GM23338 (cell line): ENCODE results near the gene DDX20.

ENCODE experiments used
- CREB1 ChIP-seq: fragments of 250-450 bp; sonication (Bioruptor Pico); IDR thresholded peaks from 2 replicates; pipeline ENCODE4 v1.5.0; 2020; ENCODE audit warnings: low read depth, mild to moderate bottlenecking, moderate library complexity
- ETS1 ChIP-seq: IDR thresholded peaks from 2 replicates; pipeline ENCODE4 v1.6.1; 2016; ENCODE audit warnings: antibody characterized with exemption
- EZH2 ChIP-seq: fragments of 200-600 bp; sonication (generic); IDR thresholded peaks from one replicate; pipeline ENCODE4 v1.8.0; 2017; ENCODE audit warnings: antibody characterized with exemption, mild to moderate bottlenecking, low read depth; ENCODE audit not compliant: unreplicated experiment
- EZH2phosphoT487 ChIP-seq: fragments of 200-600 bp; sonication (generic); IDR thresholded peaks from one replicate; pipeline ENCODE4 v1.8.1; 2018; ENCODE audit warnings: antibody characterized with exemption; ENCODE audit not compliant: unreplicated experiment
- JUNB ChIP-seq: IDR thresholded peaks from one replicate; pipeline ENCODE4 v1.6.1; 2016; ENCODE audit warnings: antibody characterized with exemption; ENCODE audit not compliant: unreplicated experiment
- POLR2AphosphoS5 ChIP-seq: IDR thresholded peaks from 2 replicates; pipeline ENCODE4 v1.6.1; 2016; ENCODE audit warnings: antibody characterized with exemption, low read depth
- STAT1 ChIP-seq: IDR thresholded peaks from one replicate; pipeline ENCODE4 v1.6.1; 2016; ENCODE audit warnings: antibody characterized with exemption; ENCODE audit not compliant: unreplicated experiment
- TF ChIP-seq, protein P1 (sequence below), 2 experiments: fragments of 200-600 bp in 1 of 2; sonication (generic) in 1 of 2; conservative IDR thresholded peaks; 2 replicates each; pipeline versions ENCODE4 v1.5.1 to v1.6.1; 2016 to 2017; ENCODE audit warnings: antibody characterized with exemption in 2 of 2, low read depth in 2 of 2, mild to moderate bottlenecking in 2 of 2, moderate library complexity in 1 of 2
- TF ChIP-seq, protein P2 (sequence below): IDR thresholded peaks from one replicate; pipeline ENCODE4 v1.6.1; 2018; ENCODE audit warnings: antibody characterized with exemption; ENCODE audit not compliant: unreplicated experiment

GRCh38 chr1:111732718-111733117 is 23.0 kb upstream of the DDX20 start:
- TF ChIP-seq, protein P1, sequence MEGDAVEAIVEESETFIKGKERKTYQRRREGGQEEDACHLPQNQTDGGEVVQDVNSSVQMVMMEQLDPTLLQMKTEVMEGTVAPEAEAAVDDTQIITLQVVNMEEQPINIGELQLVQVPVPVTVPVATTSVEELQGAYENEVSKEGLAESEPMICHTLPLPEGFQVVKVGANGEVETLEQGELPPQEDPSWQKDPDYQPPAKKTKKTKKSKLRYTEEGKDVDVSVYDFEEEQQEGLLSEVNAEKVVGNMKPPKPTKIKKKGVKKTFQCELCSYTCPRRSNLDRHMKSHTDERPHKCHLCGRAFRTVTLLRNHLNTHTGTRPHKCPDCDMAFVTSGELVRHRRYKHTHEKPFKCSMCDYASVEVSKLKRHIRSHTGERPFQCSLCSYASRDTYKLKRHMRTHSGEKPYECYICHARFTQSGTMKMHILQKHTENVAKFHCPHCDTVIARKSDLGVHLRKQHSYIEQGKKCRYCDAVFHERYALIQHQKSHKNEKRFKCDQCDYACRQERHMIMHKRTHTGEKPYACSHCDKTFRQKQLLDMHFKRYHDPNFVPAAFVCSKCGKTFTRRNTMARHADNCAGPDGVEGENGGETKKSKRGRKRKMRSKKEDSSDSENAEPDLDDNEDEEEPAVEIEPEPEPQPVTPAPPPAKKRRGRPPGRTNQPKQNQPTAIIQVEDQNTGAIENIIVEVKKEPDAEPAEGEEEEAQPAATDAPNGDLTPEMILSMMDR (conservative IDR thresholded peaks at IDR 0.05; ENCODE audit: low read depth in 2 of 2): no peak
- TF ChIP-seq ETS1: no peak
- no peak for TF ChIP-seq JUNB
- no peak for TF ChIP-seq EZH2phosphoT487
- no peak for TF ChIP-seq POLR2AphosphoS5
- TF ChIP-seq EZH2: no peak
- TF ChIP-seq, protein P2, sequence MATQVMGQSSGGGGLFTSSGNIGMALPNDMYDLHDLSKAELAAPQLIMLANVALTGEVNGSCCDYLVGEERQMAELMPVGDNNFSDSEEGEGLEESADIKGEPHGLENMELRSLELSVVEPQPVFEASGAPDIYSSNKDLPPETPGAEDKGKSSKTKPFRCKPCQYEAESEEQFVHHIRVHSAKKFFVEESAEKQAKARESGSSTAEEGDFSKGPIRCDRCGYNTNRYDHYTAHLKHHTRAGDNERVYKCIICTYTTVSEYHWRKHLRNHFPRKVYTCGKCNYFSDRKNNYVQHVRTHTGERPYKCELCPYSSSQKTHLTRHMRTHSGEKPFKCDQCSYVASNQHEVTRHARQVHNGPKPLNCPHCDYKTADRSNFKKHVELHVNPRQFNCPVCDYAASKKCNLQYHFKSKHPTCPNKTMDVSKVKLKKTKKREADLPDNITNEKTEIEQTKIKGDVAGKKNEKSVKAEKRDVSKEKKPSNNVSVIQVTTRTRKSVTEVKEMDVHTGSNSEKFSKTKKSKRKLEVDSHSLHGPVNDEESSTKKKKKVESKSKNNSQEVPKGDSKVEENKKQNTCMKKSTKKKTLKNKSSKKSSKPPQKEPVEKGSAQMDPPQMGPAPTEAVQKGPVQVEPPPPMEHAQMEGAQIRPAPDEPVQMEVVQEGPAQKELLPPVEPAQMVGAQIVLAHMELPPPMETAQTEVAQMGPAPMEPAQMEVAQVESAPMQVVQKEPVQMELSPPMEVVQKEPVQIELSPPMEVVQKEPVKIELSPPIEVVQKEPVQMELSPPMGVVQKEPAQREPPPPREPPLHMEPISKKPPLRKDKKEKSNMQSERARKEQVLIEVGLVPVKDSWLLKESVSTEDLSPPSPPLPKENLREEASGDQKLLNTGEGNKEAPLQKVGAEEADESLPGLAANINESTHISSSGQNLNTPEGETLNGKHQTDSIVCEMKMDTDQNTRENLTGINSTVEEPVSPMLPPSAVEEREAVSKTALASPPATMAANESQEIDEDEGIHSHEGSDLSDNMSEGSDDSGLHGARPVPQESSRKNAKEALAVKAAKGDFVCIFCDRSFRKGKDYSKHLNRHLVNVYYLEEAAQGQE: no peak
- TF ChIP-seq STAT1: no peak
- no peak for TF ChIP-seq CREB1 (CRISPR knock-in tag)
